SIG-M5 (cell line): Measurements from ENCODE around the gene HFE.
A peak's percentile ranks its signal among the peaks of the same experiment; 100 is the strongest.
"Not testable (repeated sequence)": the region's sequence is repeated elsewhere in the genome, so short reads cannot be mapped to it uniquely, and the experiment has no call there.

Experiments used
- DNase-seq: peaks from one replicate; lab custom pipeline; 2025; lab: John Stamatoyannopoulos, UW

HFE gene

GRCh38 chr6:26113570-26113969 is 26.3 kb downstream of the HFE start:
- DNase-seq, result no peak

DNA sequence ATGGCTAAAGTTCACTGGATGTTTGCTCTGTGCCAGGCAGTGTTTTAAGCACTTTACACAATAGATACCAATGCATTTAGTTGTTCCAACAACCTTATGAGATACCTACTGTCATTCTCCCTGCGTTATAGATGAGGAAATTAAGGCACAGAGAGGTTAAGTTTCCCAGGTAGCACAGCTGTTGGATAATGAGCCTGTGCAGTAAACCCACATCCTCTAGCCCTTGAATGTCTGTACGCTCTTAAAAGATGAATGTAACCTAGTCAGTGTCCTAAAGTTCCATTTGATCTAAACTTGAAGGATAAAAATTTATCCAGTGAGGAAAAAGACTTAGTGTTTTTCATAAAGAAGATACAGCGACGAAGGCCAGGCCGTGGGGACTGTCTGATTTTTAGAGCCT is 28.0 kb downstream of the HFE start:
- no peak for DNase-seq

GRCh38 chr6:26116267-26116666 is 29.0 kb downstream of the HFE start:
- no peak for DNase-seq

DNA sequence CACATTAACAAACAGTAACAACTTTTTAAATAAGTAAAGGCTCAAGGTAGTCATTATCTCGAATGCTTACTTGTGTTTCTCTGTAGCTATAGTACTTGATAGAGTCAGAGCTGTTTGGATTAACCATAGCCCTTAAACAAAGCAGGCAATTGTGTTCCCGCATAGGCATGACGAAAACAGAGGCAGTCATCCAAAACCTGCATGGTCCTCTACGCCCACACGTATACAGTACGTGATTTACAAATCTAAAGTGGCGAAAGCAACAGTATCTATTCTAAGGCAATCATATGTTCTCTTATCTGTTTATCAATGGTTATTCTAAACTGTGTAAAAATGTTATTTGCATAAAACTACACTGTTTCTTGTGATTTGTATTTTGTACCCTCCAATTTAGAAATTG is 31.8 kb downstream of the HFE start:
- no peak for DNase-seq

GRCh38 chr6:26120115-26120514 is 32.9 kb downstream of the HFE start:
- DNase-seq, result not testable (repeated sequence)

- no peak for DNase-seq
Observed at GRCh38 chr6:26120807-26121140, 33.5 kb downstream of the HFE start.

- DNase-seq, result no peak
Observed at GRCh38 chr6:26121141-26122004, 34.1 kb downstream of the HFE start.

DNA sequence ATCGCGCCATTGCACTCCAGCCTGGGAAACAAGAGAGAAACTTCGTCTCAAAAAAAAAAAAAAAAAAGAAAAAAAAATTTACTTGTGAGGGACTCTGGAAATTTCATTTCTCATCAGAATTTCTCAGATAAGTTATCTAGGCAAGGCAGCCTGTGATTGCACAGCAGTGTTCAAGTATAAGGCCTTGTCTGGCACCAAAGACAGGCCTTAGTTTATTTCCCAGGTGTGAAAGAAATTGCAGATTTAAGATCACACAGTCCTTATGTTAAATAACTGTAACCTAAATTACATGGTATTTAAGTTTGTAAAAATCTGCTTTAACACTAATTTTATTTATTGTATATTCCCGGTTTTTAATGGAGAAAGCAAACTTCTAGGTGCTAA is 34.8 kb downstream of the HFE start:
- no peak for DNase-seq

DNA sequence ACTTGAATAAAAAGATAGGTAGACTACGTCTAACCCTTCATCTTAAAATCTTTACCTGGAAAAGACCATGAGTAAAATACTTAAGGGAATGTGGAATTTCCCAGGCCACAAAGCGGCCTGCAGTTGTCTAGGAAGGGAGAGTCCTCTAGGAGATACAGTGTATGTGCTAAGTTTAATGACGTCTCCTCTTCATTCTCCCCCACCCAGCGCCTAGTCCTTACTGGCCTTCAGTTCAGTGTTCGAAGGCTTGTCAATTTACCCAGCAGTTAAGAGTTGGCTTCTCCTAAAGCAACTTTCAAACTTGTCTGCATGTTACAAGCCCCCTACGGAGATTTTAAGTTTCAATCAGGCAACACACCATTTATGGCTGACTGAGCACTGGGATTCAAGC is 35.2 kb downstream of the HFE start:
- DNase-seq, result no peak

- peak; percentile 98 for DNase-seq
Observed at GRCh38 chr6:26122793-26123674, 35.8 kb downstream of the HFE start.

DNA sequence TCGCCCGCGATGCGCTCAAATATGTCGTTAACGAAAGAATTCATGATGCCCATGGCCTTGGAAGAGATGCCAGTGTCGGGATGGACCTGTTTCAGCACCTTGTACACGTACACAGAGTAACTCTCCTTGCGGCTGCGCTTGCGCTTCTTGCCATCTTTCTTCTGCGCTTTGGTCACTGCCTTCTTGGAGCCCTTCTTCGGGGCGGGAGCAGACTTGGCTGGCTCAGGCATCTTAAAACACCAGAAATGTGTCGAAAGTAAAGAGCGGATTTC is 36.4 kb downstream of the HFE start:
- DNase-seq, result no peak

DNA sequence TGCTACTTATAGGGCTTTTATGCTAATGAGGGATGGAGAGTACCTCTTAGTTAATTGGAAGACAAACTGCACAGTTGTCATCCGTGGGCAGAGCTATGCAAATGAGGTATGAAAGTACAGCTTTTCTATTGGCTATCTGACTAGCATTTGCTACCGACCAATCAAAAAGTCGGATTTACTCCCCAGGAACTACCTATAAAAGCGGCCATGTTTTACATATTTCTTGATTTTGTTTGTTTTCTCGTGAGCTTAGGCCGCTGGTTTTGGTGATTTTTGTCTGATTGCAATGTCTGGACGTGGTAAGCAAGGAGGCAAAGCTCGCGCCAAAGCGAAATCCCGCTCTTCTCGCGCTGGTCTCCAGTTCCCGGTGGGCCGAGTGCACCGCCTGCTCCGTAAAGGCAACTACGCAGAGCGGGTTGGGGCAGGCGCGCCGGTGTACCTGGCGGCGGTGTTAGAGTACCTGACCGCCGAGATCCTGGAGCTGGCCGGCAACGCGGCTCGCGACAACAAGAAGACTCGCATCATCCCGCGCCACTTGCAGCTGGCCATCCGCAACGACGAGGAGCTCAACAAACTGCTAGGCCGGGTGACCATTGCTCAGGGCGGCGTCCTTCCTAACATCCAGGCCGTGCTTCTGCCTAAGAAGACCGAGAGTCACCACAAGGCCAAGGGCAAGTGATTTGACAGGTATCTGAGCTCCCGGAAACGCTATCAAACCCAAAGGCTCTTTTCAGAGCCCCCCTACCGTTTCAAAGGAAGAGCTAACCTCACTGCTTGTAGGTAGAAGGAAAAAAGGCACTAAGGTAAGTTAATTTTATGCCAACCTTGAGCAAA is 36.9 kb downstream of the HFE start:
- peak; percentile 97 for DNase-seq

DNA sequence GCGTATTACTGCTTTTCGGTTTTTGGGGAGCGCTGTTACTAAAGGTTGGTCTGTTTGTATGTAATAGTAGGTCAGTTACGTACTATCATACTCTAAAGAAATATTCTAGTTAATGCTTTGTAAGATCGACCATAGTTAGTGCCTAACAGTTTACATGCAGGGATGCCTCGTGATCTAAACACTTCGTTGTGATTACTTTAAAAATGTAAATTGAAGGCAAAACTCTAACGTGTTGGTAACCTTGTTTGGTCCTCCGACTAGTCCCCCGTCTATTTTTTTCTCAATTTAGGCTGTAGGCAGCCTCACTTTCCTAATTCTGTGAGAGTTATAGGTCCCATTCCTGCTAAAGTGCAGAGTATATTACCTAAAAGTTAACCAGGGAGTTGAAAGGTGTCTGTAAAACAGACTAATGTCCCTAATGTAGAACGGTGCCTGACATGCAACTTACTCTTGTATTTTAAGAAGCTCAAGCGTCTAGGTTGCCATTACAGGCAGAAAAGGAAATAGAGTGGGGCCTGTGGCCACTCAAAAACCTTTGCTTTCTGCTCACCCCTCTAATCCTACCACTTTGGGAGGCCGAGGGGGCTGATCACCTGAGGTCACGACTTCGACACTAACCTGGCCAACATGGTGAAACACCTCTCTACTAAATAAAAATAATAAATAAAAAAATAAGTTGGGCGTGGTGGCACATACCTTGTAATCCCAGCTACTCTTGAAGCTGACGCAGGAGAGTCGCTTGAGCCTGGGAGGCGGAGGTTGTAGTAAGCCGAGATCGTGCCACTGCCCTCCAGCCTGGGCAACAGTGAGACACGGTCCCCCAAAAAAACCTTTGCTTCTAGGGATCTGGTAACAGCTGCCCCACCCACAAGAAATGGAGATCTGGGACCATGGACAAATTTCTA is 37.8 kb downstream of the HFE start:
- no peak for DNase-seq

DNA sequence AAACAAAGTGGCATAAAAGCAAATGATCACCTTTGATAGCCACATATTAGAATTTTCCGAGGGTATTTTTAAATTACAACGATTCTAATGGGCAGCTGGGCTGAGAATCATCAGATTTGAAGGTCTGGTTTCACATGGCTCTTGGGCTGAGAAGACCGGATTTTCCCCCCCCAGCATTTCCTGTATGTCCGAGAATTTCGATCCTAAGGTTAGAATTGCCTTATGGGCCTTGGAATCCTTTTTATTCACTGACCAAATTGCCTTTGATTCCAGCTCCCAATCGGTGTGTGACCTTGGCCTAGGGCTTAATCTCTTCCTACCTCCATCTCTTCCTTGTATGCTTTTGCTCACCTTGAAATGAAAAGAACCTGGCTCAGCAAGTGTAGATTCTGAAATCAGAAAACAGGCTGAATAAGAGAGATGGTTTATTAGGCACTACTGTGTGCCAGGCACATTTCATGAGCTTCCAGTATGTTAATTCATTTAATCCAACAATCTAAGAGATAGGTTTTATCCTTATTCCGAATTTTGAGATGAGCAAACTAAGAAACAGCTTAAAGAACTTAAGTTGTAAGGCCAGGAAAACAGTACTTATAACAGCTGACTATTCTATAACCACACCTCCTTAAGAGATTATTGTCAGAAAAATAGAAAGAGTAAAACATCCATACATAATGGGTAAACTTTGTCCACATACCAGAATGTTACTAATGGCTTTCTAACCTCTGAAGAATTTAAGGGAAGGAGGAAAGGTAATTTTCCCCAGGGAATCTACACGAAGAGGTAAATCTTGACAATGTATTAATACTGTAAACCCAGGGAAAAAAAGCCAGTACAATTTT is 39.4 kb downstream of the HFE start:
- DNase-seq, result no peak

DNA sequence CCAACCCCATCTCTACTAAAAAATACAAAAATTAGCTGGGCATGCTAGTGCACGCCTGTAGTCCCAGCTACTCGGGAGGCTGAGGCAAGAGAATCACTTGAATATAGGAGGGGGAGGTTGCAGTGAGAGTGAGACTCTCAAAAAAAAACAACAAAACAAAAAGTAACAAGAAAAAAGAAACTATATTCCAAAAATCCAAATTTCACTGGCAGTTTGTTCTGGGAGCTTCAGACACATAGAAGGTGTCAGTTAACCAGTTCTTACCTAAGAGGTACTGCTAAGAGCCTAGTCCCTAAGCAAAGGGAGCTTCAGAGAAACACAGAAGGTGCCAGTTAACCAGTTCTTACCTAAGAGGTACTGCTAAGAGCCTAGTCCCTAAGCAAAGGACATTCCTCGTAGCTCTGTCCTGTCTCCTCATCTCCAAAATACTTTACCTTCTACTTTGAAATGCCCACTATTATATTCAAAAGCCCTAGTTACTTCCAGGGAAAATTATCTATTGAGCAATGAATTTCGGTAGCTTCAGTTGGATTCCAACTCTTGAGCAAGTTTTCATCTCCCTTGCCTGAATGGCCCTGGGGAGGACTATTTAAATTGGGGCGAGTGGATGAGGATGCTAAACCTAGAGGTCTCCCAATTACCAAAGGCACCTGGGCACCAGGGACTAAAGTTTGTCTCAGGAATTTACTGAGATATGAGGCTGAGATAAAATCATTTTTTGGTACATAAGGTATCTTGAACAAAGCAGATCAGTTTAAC is 41.0 kb downstream of the HFE start:
- no peak for DNase-seq

DNA sequence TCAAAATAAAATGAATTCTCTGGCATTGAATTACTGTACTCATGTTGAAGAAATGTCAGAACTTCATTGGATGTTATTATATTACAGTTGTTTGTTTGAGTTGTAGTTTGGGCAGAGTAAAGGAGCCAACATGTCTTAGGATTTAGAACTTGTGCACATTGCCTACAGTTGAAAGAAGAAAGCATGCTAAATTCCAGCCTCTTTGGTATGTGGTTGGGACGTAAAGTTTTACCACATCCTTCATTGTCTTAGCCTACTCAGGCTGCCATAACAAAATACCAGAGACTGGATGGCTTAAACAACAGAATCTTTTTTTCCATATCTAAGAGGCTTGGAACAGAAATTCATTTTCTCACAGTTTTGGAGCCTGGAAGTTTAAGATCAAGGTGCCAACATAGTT is 42.4 kb downstream of the HFE start:
- DNase-seq, result no peak

DNA sequence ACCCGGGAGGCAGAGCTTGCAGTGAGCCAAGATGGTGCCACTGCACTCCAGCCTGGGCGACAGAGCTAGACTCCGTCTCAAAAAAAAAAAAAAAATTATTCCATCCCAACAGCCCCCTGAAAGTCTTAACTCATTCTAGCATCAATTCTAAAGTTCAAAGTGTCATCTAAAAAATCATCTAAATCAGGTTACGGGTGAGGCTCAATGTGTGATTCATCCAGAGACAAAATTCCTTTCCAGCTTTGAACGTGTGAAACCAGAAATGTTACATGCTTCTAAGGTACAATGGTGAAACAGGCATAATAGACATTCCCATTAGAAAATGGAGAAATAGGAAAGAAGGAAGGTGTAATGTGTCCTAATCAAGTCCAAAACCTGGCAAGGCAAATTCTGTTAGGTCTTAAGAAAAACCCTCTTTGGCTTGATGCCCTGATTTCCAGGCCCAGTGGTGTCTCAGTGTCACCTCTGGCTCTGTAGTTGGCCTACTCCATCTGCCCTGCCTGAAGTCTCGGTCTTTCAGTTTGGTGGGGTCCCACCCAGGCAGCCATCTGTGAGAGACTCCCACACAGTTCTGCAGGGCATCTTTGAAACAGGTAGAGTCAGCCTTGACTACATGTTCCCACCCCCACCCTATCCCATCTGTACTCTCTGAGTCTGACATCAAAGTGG is 43.5 kb downstream of the HFE start:
- no peak for DNase-seq

- DNase-seq, result no peak
Observed at GRCh38 chr6:26131618-26132017, 44.4 kb downstream of the HFE start.

- DNase-seq, result no peak
Observed at GRCh38 chr6:26133730-26134129, 46.5 kb downstream of the HFE start.
